SIG-M5 treated with dmso at 0.1 percent for 504 hours (cell line): ENCODE measurements around the gene COL21A1.

Source experiments
- DNase-seq: peaks from one replicate; lab custom pipeline; 2025; ENCODE audit not compliant: unreplicated experiment; lab: John Stamatoyannopoulos, UW

Gene COL21A1

DNA sequence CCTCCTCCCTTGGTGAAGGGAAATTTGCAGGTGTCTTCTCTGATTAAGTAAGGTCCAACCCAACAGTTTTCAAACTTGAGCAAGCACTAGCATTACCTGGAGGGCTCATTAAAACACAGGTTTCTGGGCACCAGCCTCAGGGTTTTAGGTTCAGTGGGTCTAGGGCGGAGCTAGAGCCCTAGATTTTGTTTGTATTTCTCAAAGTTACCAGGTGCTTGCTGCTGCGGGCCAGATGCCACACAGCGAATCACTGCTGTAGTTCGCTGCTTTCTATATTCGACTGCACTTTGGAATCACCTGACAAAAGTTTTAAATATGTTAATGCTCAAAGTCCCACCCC, 869 bp downstream of the COL21A1 start:
- DNase-seq: no peak

DNA sequence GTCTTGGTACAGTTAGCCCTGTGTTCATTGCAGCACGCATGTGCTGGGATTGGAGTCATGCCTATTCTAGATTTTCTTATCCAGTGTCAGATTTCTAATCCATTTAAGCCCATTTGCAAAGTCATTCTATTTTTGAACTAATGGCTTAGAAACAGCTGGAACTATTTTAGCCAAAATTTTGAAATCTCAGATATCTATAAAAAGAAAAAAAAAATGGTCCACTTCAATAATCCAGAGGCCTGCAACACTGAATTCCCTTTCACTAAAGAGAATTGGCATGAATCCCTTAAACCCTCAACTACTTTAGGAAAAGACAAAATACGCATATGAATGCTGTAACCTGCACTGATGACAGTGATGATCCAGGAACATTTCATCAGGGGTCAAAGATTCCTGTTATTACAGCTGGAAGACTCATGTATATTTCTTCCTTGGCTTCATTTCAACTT, 1.5 kb downstream of the COL21A1 start:
- no peak for DNase-seq

DNA sequence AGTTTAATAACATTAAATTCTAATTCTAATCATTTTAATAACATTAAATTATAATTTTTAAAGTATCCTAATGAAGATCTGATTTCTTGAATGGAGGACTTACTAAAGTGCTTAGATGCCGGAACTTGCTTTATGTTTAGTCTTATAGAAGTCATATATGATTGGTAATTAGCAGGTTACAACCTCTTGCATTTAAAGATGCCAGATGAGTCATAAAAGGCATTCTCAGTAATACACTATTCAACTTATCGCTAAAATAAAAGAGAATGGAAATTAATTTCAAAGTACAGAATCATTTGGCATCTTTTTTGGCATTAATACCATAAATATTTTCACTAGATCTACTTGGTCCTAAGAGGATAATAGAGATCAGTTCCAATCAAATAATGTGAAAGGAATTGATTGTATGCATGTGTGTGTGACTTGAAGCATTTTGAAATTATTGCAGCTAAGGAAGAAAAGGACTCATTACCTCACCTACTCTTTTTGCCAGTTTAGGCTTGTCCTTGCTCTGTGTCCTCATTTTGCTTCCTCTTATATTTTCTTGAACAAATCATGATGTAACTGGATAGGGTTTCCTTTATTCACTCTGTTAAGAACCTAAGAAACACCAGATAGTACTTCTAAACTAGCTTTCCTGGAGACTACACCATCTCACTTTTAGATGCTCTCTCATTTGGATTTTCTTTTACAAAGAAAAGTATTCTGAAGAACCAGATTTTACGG, 2.7 kb downstream of the COL21A1 start:
- peak; percentile 24 for DNase-seq

DNA sequence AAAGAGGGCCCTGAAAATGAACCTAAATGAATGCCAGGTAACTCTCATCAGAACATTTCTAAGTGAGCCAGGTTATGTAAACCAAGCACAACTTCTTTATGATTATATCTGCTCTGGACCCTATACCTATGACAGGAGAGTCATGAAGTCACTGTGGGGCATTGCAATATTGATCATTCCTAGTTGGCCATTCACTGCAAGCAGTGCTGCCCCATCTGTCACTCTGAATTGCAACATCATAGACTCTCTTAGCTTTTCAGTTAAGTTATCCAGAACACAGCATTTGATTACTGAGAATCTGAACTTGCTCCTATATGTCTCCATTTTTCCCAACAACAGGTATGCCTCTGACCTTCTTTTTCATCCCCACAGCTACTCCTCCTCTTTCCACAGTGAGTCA, 3.3 kb downstream of the COL21A1 start:
- DNase-seq: peak; percentile 3

DNA sequence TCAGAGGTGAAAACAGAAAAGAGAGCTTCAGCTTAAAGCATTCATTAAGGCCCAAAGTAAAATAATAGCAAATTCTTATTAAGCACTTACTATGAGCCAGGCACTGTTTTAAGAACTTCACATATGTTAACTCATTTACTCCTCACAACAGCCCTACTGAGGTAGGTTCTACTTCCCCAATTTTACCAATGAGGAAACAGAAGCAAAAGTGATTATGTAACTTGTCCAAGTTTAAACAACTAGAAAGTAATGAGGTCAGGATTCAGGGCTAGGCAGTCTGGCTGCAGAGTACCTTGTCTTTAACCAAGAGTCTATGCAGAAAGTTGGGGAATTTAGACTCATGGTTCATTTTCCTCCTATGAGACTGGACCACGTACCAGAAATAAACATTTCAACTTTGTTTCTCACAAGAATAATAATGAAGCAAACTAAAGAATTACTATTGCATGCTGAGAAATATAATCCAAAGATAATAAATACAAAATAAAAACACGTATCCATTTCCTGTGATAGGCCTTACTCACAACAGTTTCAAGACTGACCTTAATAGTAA, 3.8 kb downstream of the COL21A1 start:
- DNase-seq: peak; percentile 90

DNA sequence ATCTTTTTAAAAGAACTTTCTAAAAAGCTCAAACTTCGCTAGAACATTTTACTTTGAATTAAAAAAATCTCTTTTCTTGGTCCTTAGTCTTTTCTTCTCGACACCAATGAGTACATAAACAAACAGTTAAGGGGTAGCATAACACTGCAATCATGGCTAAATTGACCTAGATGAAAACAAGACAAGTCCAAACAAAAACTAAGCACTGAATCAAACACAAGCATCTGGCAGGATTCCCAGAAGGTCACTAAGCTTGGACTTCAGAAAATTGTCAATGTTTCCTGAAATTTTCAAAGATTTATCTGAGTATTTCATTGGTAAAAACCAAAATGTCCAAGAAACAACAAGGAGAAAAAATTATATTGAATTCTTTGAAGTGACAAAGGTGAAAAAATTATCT, 5.0 kb downstream of the COL21A1 start:
- DNase-seq: no peak

DNA sequence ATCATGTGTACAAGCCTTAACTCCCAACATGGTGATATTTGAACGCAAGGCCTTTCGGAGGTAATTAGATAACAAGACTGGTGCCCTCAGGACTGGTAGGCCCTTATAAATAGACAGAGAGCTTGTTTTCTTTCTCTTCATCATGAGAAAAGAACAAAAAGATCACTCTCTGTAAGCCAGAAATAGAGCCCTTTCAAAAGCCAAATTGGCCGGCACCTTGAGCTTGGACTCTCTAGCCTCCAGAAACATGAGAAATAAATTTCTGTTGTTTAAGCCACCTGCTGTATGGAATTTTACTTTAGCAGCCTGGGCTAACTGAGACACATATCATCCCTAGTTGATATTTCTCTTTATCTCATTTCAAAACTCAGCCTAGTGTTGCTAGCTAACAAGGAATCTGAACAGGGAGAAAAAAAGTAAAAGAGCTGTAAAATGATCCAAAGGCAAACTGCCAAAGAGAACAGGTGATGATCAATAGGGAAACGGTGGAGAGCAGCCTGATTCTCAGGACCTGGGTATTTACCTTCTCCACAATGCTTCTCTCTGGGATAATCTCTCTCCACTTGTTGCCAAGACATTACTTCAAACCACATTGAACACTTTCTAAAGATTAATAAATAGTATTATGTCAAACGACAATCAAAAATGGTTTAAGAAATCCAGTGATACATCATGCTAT, 6.1 kb downstream of the COL21A1 start:
- DNase-seq: no peak

DNA sequence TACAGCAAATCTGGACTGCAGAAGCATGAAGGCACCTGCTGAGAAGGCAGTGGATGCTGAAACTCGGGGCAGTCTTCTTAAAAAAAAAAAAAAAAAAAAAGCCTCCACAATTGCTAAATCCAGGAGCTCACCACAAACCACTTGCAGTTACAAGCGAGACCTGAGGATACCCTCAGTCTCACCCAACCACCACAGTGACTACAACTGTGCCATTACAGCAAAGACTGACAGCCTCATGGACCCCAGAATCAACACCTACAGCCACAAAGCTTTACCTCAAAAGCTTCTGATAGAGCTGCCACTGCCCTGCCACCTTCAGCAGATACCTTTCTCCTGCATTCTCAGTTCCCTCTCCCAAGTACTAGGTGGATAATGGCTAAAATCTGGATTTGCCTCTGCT, 9.0 kb downstream of the COL21A1 start:
- peak; percentile 24 for DNase-seq

DNA sequence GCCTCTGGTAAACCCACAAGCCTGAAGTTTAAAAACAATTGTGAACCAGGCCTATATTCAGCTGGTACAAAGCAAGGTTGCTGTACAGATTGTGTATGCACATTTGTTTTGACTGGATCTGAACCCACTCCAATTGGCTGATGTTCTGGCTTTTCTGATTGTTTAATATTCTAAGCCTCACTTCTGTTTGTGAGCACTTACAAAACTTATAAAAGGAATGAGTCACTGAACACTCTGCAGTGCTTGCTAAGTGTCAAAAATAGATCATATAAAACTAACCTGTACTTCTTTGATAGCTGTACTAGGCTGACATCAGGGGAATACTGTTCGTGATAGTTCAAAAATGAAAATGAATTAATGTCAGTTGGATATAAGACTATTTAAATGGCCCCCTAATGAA, 12.1 kb downstream of the COL21A1 start:
- DNase-seq: no peak

DNA sequence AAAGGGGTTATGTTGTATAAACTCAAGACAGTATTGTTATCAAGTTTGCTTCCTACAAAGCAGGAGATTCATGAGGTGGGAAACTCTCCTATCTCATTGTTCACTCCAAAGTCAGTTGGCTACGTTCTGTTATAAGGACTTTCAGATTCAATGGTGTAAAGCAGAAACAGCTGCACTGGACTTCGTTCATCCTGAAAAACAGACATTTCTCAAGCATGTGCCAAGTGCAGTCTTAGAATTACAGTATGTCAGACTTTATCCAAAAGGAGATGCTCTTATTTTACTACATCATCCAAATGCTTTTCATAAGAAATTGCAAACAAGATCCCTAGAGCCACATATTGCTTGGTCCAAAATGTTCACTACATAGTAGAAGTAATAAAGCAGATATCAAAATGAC, 14.9 kb downstream of the COL21A1 start:
- DNase-seq: no peak

DNA sequence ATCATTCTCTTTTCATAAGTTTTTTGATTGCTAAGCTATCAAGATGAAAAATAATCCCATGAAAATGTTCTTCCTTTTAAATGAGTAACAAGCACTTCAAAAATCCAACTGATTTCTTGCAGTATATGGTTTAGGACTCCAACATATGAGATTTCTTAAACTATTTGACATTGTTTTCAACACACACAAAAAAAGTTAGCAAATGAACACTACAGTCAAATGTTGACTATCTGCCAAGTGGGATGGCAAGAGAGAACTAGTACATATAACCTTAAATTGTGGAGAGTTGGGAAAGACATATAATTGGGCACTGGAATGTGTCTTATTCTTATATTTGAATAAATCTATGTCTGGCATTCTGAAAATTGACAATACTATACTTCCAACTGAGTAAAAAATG, 15.6 kb downstream of the COL21A1 start:
- DNase-seq: no peak

DNA sequence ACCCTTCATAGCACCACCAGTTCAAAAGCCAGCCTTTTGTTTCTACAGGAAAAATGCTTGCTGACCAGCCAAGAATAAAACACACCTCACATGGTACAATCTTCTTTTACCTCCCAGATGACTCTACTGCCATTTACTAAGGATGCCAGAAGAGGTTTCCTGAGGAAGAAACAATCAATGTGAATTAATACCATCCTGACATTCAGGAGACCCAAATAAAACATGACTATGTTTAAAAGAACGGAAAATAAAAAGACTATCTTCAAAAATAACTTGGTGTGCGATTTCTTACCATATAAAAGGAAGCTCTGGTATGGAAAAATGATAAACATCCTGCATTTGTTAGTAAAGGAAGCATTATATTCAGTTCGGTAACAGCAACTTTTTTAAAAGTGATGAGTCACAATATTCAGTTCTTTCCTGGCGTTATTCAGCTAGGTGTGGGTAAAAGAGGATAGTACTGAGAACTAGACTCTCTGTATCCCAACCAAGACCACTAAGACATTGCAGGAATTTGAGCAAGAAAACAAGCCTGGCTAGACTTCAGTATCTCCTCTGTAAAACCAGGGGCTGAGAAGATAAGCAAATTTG, 16.3 kb downstream of the COL21A1 start:
- no peak for DNase-seq

DNA sequence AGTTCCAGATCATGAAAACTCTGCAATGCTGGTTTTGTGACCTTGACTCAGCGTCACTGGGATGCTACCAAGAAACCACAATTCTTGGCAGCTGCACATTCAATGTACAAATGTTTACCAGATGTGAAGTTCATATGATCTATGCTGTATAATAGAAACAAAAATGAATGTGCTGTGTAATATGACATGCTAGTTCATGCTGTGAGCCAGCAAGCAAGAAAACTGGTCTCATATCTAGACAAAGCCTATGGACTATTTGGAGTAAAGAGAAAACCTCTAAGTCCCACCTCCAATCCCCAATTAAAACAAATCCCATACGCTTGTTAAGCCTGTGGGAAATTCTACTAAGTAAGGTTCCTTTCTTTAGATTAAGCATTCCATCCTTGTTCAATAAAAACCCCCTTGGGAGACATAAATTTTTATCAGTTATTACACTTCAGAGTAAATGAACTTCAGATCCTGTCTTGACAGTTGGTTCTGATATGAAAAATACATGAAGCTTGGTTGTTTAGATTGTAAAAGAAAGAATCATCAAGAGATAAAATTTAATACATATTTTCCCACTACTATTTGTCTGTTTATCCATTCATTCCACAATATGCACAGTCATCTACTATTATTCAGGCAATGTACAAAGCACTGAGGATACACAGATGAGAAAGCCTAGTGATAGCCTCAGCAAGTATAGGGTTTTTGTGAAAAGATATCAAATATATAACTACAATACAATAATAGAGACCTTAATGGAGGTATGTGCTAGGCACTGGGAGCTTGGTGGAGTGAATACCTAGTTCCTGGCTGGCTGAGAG, 20.1 kb downstream of the COL21A1 start:
- no peak for DNase-seq

DNA sequence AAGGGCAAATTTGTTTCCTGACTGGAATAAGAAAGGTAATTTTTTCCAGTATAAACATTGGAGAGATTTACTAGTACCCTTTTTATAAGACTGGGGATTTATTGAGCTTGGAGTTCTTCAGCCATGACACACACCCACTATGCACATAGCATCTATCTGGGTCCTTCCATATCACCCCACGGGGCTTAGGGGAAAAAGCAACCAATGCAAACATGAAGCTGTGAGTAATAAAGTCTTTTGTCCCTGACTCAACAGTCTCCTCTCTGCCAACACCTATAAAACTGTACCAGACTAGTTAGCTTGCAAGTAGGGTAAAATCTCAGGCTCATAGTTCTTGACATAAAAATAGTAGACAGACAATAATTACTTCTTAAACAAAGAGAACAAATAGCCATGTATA, 23.4 kb downstream of the COL21A1 start:
- DNase-seq: no peak

DNA sequence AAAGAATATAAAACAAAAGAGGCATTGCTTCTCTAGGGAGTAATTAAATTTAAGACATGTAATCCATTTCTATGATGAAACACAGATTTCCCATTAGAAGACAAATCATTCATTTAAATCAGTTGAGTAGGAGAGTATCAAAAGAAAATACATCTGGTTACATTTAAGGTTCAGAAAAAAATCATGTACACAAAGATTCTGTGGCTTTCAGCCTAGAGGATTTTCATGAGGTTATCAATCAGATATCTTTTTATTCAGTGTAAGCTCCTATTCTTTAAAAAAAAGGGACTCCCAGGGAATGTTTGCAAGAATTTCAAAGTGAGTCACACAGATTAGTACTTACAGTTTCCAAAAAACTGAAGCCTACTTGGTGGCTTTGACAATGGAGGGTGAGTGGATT, 24.9 kb downstream of the COL21A1 start:
- no peak for DNase-seq

DNA sequence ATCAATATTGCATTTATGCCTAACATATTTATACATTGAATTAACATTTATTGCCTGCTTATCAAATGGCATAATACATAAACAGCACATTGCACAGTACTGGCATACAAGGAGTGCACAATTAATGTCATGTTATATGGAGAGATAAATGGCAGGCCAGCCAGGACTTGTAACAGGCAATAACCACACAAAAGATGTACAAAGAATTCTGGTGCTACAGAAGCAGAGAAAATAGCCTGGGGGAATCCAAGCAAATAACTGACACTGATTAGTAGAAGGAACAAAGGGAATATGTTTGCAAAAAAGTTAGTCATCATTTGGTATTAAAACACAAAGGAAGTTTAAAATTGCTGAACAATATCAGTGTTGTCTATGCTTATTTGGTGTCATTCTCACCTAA, 27.3 kb downstream of the COL21A1 start:
- DNase-seq: no peak

DNA sequence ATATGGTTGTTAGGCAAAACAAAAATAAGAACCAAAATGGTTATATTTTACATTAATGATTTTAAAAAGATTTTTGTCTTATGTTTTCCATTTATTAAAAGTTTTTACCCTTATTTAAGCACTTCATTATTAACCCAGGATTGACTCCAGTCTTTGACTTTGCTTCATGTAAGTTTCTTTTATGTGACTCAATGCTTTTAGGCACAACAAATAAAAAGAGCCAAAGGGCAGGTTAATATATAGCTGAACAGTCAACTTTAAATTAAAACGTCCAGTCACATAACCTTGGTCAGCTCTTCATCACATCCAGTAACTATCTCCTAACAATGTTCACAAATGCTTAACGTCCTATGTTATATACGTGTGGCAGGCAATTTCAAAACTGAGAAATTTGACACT, 32.7 kb downstream of the COL21A1 start:
- no peak for DNase-seq

DNA sequence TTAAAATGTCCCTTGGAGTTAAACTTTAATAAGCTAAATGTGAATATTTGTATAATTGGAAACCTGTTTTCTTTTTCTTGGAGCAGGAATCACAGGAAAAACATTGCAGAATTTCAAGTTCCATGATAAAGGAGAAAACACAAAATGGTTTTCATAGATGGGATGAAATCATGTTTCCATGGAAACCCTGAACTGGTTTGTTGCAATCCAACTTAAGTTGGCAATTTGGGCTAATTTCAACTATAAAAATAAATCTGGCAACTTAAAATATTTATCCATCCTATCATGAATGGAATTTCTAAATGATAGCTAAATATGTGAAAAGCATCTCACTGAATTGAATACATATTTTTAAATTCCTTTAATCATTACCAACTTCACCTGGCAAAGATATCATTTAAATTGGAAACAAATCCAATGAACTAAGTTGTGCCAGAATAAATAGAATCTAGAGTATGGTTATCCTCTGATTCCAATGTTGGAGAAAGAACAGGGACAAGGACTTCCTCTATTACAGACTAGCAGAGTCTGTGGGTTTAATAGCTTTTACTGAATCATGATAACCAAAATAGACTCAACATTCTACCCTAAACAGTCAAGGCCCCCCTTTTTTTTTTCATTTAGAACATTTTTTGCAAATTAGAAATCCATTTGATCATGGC, 33.2 kb downstream of the COL21A1 start:
- DNase-seq: no peak

DNA sequence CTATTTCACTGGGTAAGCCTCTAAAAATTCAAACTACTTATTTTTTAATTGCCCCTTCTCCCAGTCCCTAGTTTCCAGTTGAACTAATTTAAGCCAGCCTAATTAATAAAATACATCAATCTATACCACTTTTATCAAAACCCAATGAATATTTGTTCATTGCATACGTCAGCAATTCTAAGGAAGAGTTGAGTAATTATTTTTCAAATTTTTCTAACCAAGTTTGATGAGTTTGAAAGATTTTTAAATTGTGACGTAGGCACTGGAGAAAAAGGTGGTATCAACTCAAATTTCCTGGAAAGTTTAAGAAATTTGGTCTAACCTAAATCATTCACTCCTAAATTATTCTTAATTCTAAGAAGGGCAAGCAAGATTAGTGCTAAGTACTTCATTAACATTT, 35.7 kb downstream of the COL21A1 start:
- DNase-seq: no peak

DNA sequence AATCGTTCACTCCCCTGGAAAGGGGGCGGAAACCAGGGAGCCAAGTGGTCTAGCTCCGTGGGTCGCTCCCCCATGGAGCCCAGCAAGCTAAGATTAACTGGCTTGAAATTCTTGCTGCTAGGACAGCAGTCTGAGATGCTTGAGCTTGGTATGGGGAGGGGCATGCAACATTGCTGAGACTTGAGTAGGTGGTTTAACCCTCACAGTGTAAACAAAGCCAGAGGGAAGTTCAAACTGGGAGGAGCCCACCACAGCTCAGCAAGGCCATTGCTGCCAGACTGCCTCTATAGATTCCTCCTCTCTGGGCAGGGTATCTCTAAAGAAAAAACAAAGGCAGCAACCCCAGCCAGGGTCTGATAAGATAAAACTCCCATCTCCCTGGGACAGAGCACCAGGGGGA, 43.2 kb downstream of the COL21A1 start:
- no peak for DNase-seq

DNA sequence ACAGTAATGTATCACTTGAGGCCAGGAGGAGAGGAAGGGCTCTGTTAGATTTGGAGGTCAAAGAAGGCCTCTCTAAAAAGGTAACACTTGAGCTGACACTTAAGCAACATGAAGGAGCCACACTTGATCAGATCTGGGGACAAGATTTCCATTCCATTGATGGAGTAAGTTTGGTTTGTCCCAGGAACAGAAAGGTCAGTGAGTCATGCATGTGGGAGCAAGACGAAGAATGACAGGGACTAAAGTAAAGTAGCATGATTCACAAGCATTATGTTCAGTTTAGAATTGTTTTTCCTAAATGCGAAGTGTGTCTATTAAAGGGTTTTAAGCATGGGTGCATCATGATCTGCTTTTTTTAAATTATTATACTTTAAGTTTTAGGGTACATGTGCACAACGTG, 47.4 kb downstream of the COL21A1 start:
- DNase-seq: no peak
